BLaER1 (cell line): ENCODE measurements around the gene LRRC74B.
"Not testable (repeated sequence)": the region's sequence is repeated elsewhere in the genome, so short reads cannot be mapped to it uniquely, and the experiment has no call there.

ENCODE experiments used
- H3K27ac ChIP-seq: shearing (Covaris generic); formaldehyde crosslinking; 2 replicates; pipeline ENCODE4 v1.8.1; 2022
- H3K27me3 ChIP-seq: shearing (Covaris generic); formaldehyde crosslinking; 2 replicates; pipeline ENCODE4 v1.8.1; 2022
- H3K36me3 ChIP-seq: shearing (Covaris generic); formaldehyde crosslinking; 2 replicates; pipeline ENCODE4 v1.8.1; 2022
- H3K4me1 ChIP-seq: shearing (Covaris generic); formaldehyde crosslinking; 2 replicates; pipeline ENCODE4 v1.8.1; 2022
- H3K4me2 ChIP-seq: shearing (Covaris generic); formaldehyde crosslinking; 2 replicates; pipeline ENCODE4 v1.8.1; 2022
- H3K4me3 ChIP-seq: shearing (Covaris generic); formaldehyde crosslinking; 2 replicates; pipeline ENCODE4 v1.8.1; 2022
- H3K9ac ChIP-seq: shearing (Covaris generic); formaldehyde crosslinking; 2 replicates; pipeline ENCODE4 v1.8.1; 2022
- H3K9me3 ChIP-seq: shearing (Covaris generic); formaldehyde crosslinking; 2 replicates; pipeline ENCODE4 v1.8.1; 2022
- H4K20me1 ChIP-seq: shearing (Covaris generic); formaldehyde crosslinking; 2 replicates; pipeline ENCODE4 v1.8.1; 2022
- Cebpa-rat ChIP-seq: shearing (Covaris generic); IDR thresholded peaks from 2 replicates; pipeline ENCODE4 v1.8.1; 2022

The LRRC74B gene

GRCh38 chr22:21094911-21095772 is 49.4 kb downstream of the LRRC74B start:
- no peaks in the 10 kb centered on the region for H3K9me3 ChIP-seq
- H3K4me3 ChIP-seq = no peak overlapping the region
- H3K4me1 ChIP-seq = peaks cover 11% of the 10 kb centered on the region
- no peaks in the 10 kb centered on the region for H4K20me1 ChIP-seq
- H3K27ac ChIP-seq = no peak overlapping the region
- no peak overlapping the region for H3K9ac ChIP-seq
- H3K27me3 ChIP-seq = no peaks in the 10 kb centered on the region
- no peak overlapping the region for H3K4me2 ChIP-seq
- H3K36me3 ChIP-seq = no peaks in the 10 kb centered on the region
- no peak for TF ChIP-seq Cebpa-rat

- Histone ChIP-seq H3K27ac (no peak overlapping the region), H4K20me1 (no peaks in the 10 kb centered on the region), H3K4me2 (no peak overlapping the region), H3K4me1 (peaks cover 17% of the 10 kb centered on the region), H3K9me3 (no peaks in the 10 kb centered on the region), H3K4me3 (no peak overlapping the region), H3K9ac (no peak overlapping the region), H3K27me3 (no peaks in the 10 kb centered on the region), H3K36me3 (no peaks in the 10 kb centered on the region)
- TF ChIP-seq Cebpa-rat = no peak
These were observed 50.0 kb downstream of the LRRC74B start for GRCh38 chr22:21095773-21096107.

GRCh38 chr22:21096878-21097277 is 51.1 kb downstream of the LRRC74B start:
- not testable (repeated sequence) for H3K36me3 ChIP-seq, H3K4me2 ChIP-seq, H3K4me3 ChIP-seq, H4K20me1 ChIP-seq, H3K9ac ChIP-seq, H3K9me3 ChIP-seq, H3K27me3 ChIP-seq, H3K27ac ChIP-seq
- peaks cover 28% of the 10 kb centered on the region for H3K4me1 ChIP-seq

GRCh38 chr22:21098099-21098671 is 52.4 kb downstream of the LRRC74B start:
- no peaks in the 10 kb centered on the region for H3K9me3 ChIP-seq
- H3K4me3 ChIP-seq = no peak overlapping the region
- TF ChIP-seq Cebpa-rat = no peak
- H4K20me1 ChIP-seq = no peaks in the 10 kb centered on the region
- no peak overlapping the region for H3K4me2 ChIP-seq
- H3K27ac ChIP-seq = no peak overlapping the region
- H3K36me3 ChIP-seq = no peaks in the 10 kb centered on the region
- H3K9ac ChIP-seq = no peak overlapping the region
- no peaks in the 10 kb centered on the region for H3K27me3 ChIP-seq
- peaks cover 30% of the 10 kb centered on the region for H3K4me1 ChIP-seq

GRCh38 chr22:21099578-21099977 is 53.8 kb downstream of the LRRC74B start:
- Histone ChIP-seq H4K20me1 (no peaks in the 10 kb centered on the region), H3K27me3 (no peaks in the 10 kb centered on the region), H3K9ac (no peak overlapping the region), H3K27ac (no peak overlapping the region), H3K36me3 (no peaks in the 10 kb centered on the region), H3K4me1 (peaks cover 30% of the 10 kb centered on the region), H3K4me2 (no peak overlapping the region), H3K9me3 (no peaks in the 10 kb centered on the region), H3K4me3 (no peak overlapping the region)
- no peak for TF ChIP-seq Cebpa-rat

- no peaks in the 10 kb centered on the region for H3K9me3 ChIP-seq
- H3K36me3 ChIP-seq = no peaks in the 10 kb centered on the region
- no peaks in the 10 kb centered on the region for H4K20me1 ChIP-seq
- H3K27ac ChIP-seq = no peak overlapping the region
- H3K4me2 ChIP-seq = peak overlapping the region; percentile 67
- peaks cover 30% of the 10 kb centered on the region for H3K4me1 ChIP-seq
- no peak for TF ChIP-seq Cebpa-rat
- H3K9ac ChIP-seq = no peak overlapping the region
- no peaks in the 10 kb centered on the region for H3K27me3 ChIP-seq
- no peak overlapping the region for H3K4me3 ChIP-seq
These were observed 54.6 kb downstream of the LRRC74B start for GRCh38 chr22:21100149-21101032.

GRCh38 chr22:21101877-21102638 is 56.3 kb downstream of the LRRC74B start:
- peak overlapping the region; percentile 67 for H3K4me2 ChIP-seq
- H3K36me3 ChIP-seq = no peaks in the 10 kb centered on the region
- H3K27me3 ChIP-seq = no peaks in the 10 kb centered on the region
- TF ChIP-seq Cebpa-rat = no peak
- H3K9ac ChIP-seq = no peak overlapping the region
- no peak overlapping the region for H3K27ac ChIP-seq
- H3K4me1 ChIP-seq = peaks cover 30% of the 10 kb centered on the region
- H4K20me1 ChIP-seq = no peaks in the 10 kb centered on the region
- H3K9me3 ChIP-seq = no peaks in the 10 kb centered on the region
- no peak overlapping the region for H3K4me3 ChIP-seq

GRCh38 chr22:21102659-21103267 is 57.0 kb downstream of the LRRC74B start:
- Histone ChIP-seq H4K20me1 (no peaks in the 10 kb centered on the region), H3K4me3 (no peak overlapping the region), H3K27ac (no peak overlapping the region), H3K4me1 (peaks cover 30% of the 10 kb centered on the region), H3K27me3 (no peaks in the 10 kb centered on the region), H3K9ac (no peak overlapping the region), H3K36me3 (no peaks in the 10 kb centered on the region), H3K4me2 (peak overlapping the region; percentile 67; the same call in 1 of the 2 replicates), H3K9me3 (no peaks in the 10 kb centered on the region)
- no peak for TF ChIP-seq Cebpa-rat

- Histone ChIP-seq H3K4me2 (no peak overlapping the region), H3K4me3 (no peak overlapping the region)
These were observed 57.9 kb downstream of the LRRC74B start for GRCh38 chr22:21103633-21104032.

More at GRCh38 chr22:21103633-21104032, 57.9 kb downstream of the LRRC74B start:
- H3K9me3 ChIP-seq = peaks cover 6% of the 10 kb centered on the region; the same call in 1 of the 2 replicates
- TF ChIP-seq Cebpa-rat = no peak
- no peaks in the 10 kb centered on the region for H4K20me1 ChIP-seq
- H3K4me1 ChIP-seq = peaks cover 30% of the 10 kb centered on the region
- H3K9ac ChIP-seq = no peak overlapping the region
- no peaks in the 10 kb centered on the region for H3K27me3 ChIP-seq
- no peaks in the 10 kb centered on the region for H3K36me3 ChIP-seq
- no peak overlapping the region for H3K27ac ChIP-seq
